Adipocyte (in vitro differentiated cells): Measurements from ENCODE around the gene CACNA1I.

Experiments used
- DNase-seq: peaks from one replicate; pipeline ENCODE4 v3.0.0-alpha.2; 2015; ENCODE audit warnings: low read depth
- H3K27me3 ChIP-seq: replicated peaks from 2 replicates; pipeline ENCODE4 v1.7.0; 2013; ENCODE audit warnings: mild to moderate bottlenecking, low read length, moderate library complexity; ENCODE audit not compliant: control insufficient read depth, insufficient read depth
- H3K36me3 ChIP-seq: 2 replicates; pipeline ENCODE4 v1.7.0; 2013; ENCODE audit warnings: low read length, mild to moderate bottlenecking, moderate library complexity; ENCODE audit not compliant: control insufficient read depth, insufficient read depth, severe bottlenecking
- H3K4me1 ChIP-seq: 2 replicates; pipeline ENCODE4 v1.7.0; 2013; ENCODE audit warnings: mild to moderate bottlenecking, low read length, moderate library complexity; ENCODE audit not compliant: control insufficient read depth, insufficient read depth
- H3K4me3 ChIP-seq: 2 replicates; pipeline ENCODE4 v1.7.0; 2013; ENCODE audit warnings: mild to moderate bottlenecking, low read length, moderate library complexity
- H3K9ac ChIP-seq: 2 replicates; pipeline ENCODE4 v1.7.0; 2013; ENCODE audit warnings: mild to moderate bottlenecking, low read length, moderate library complexity
- H3K9me3 ChIP-seq: 2 replicates; pipeline ENCODE4 v1.7.0; 2013; ENCODE audit warnings: mild to moderate bottlenecking, low read length, moderate library complexity; ENCODE audit not compliant: control insufficient read depth

The CACNA1I gene

DNA sequence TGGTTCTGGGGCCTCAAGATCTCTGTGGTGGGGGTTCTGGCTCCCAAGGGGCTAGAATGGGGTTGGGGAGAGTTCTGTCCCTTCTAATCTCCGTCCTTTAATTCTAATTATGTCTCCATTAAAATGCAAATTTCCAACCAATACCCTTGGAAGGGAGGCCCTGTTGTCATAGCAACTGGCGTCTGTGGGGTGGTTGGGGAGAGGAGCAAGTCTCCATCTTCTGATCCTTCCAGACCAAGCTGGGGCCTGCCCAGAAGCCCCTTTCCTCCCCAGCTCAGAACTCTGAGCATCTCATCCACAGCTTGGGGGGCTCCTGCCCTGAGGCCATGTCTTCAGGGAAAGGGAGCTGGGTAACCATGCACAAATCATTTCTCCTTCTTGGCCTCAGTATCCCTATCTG lies 32.6 kb upstream of the CACNA1I start:
- Histone ChIP-seq H3K4me1 (peaks cover 5% of the 10 kb centered on the region), H3K4me3 (no peak overlapping the region), H3K9me3 (no peaks in the 10 kb centered on the region), H3K9ac (no peak overlapping the region), H3K27me3 (peaks cover 30% of the 10 kb centered on the region), H3K36me3 (no peaks in the 10 kb centered on the region)
- DNase-seq = no peak

DNA sequence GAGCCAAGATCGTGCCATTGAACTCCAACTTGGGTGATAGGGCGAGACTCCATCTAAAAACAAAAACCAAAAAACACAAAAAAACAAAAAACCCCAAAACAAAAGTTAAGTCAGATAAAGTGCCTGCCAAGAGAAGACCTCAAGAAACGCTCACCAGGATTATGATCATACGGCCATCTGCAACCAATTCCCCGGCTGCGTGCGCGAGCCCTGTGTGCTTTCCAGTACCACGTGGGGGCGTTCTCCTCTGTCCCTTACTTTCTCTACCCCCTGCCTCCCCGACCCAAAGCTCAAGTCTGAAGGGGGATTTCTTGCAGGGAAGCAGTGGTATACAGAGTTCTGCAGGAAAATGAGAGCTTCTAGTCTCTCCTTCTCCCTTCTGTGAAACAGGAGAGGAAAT lies 27.5 kb upstream of the CACNA1I start:
- peak; percentile 67 for DNase-seq
- Histone ChIP-seq H3K27me3 (peaks cover 53% of the 10 kb centered on the region), H3K36me3 (no peaks in the 10 kb centered on the region), H3K9ac (no peak overlapping the region), H3K9me3 (no peaks in the 10 kb centered on the region), H3K4me3 (no peak overlapping the region), H3K4me1 (peaks cover 3% of the 10 kb centered on the region)

GRCh38 chr22:39545386-39546365 lies 24.9 kb upstream of the CACNA1I start:
- Histone ChIP-seq H3K36me3 (no peaks in the 10 kb centered on the region), H3K4me3 (no peak overlapping the region), H3K9ac (no peak overlapping the region), H3K9me3 (no peaks in the 10 kb centered on the region), H3K27me3 (peaks cover 59% of the 10 kb centered on the region), H3K4me1 (peaks cover 3% of the 10 kb centered on the region)
- DNase-seq = peak; percentile 49

GRCh38 chr22:39546889-39547586 lies 23.5 kb upstream of the CACNA1I start:
- Histone ChIP-seq H3K27me3 (peaks cover 63% of the 10 kb centered on the region), H3K4me1 (peaks cover 3% of the 10 kb centered on the region), H3K9me3 (no peaks in the 10 kb centered on the region), H3K4me3 (no peak overlapping the region), H3K36me3 (no peaks in the 10 kb centered on the region), H3K9ac (no peak overlapping the region)
- peak; percentile 50 for DNase-seq

DNA sequence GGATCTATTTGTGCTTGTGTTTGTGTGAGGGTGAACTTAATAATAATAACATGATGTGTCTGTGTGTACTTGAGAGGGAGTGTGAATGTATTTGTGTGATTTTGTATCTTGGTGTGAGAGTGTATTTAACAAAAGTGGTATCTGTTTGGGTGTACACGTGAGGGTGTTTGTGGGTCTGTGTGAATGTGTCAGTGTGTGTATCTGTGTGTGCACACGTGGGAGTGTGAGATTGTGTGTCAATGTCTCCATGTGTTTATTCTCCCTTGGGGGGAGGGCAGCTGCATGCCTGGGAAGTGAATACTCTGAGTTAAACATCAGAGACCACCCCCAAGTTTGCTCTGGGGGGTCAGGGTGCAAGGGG lies 23.0 kb upstream of the CACNA1I start:
- H3K9ac ChIP-seq = no peak overlapping the region
- H3K27me3 ChIP-seq = peaks cover 65% of the 10 kb centered on the region
- no peaks in the 10 kb centered on the region for H3K9me3 ChIP-seq
- H3K36me3 ChIP-seq = no peaks in the 10 kb centered on the region
- H3K4me3 ChIP-seq = no peak overlapping the region
- no peak for DNase-seq
- H3K4me1 ChIP-seq = peaks cover 3% of the 10 kb centered on the region

DNA sequence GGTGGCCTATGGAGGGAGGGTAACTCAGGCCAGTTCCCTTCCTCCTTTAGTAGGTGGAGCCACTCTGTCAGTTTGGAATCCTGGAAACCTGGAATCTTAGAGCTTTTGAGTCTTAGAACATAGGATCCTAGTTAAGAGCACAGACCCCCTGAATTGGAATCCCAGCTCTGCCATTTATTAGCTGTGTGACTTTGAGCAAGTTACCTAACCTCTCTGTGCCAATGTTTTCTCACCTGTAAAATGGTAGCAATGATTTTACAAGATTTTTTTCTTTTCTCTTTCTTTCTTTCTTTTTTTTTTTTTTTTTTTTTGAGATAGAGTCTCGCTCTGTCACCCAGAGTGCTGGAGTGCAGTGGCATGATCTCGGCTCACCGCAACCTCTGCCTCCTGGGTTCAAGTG lies 17.1 kb upstream of the CACNA1I start:
- Histone ChIP-seq H3K4me3 (no peak overlapping the region), H3K9me3 (no peaks in the 10 kb centered on the region), H3K9ac (no peak overlapping the region), H3K36me3 (no peaks in the 10 kb centered on the region), H3K27me3 (peaks cover 58% of the 10 kb centered on the region), H3K4me1 (no peaks in the 10 kb centered on the region)
- DNase-seq = no peak

GRCh38 chr22:39554151-39554550 lies 16.4 kb upstream of the CACNA1I start:
- peaks cover under 1% of the 10 kb centered on the region for H3K4me1 ChIP-seq
- H3K9me3 ChIP-seq = no peaks in the 10 kb centered on the region
- DNase-seq = no peak

DNA sequence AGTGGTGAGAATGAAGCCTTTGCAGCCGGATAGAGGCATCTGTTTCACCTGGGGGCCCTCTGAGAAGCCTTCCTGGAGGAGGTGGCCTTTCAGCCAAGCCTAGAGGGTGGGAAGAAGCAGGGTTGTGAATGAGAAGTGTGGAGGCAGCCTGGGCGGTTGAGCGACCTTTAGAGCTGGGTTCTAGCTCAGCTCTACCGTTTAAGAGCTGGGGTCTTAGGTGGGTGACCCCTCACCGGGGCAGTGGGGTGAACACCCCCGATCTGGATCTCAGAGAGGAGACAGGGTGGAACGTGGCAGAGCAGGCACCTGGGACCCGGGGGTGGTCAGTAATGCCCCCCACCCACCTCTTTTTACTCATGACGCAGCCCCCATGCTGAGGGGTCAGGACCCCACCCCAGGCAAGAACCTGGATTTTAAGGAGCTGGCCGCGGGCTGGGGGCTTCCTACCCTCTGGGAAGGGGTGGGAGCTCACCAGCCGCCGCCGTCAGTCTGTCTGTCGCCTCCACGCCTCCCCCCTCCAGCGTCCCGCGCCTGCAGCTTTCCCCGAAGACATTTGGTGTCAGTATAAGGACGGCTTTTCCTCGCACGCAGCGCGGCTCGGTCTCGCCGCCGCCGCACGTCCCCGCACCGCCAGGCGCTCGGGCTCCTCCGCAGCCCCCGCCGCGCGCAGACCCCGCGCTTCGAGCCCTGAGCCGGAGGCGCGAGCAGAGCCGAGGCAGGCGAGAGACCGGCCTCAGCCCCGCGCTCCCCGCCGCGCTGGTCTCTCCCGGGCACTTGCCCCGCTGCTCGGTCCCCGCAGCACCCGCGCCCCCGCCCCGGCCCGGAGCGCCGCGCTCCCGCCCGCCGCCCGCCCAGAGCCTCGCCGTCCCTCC lies 13.3 kb upstream of the CACNA1I start:
- Histone ChIP-seq H3K9me3 (no peaks in the 10 kb centered on the region), H3K9ac (no peak overlapping the region), H3K27me3 (peaks cover 59% of the 10 kb centered on the region), H3K4me3 (peak overlapping the region; percentile 33), H3K4me1 (peaks cover 3% of the 10 kb centered on the region), H3K36me3 (no peaks in the 10 kb centered on the region)
- DNase-seq = peak; percentile 33

More at GRCh38 chr22:39554151-39554550, 16.4 kb upstream of the CACNA1I start:
- H3K36me3 ChIP-seq = no peaks in the 10 kb centered on the region
- H3K9ac ChIP-seq = no peak overlapping the region
- peaks cover 59% of the 10 kb centered on the region for H3K27me3 ChIP-seq
- H3K4me3 ChIP-seq = no peak overlapping the region

DNA sequence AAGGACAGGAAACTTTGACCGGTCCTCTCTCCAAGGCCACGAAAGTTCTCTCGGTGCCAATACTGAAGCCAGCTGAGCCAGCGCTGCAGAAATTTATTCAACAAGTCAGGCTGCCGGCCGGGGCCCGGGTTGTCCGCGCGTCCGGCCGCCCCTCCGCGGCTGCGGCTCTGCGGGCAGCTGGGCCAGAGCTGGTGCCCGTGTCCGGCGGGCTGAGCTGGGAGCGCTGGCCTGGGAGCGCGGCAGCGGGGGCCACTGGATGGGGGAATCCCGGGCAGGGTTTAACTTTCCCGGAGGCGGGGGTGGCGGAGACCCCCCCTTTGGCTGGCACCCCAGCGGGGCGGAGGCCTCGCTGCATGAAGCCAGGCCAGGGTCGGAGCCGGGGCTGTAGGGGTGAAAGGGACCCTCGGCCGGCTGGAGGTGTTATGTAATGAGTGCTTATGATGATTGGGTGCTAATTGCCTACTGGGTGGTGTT lies 12.3 kb upstream of the CACNA1I start:
- peak; percentile 31 for DNase-seq
- H3K36me3 ChIP-seq = no peaks in the 10 kb centered on the region
- peaks cover 63% of the 10 kb centered on the region for H3K27me3 ChIP-seq
- peaks cover 3% of the 10 kb centered on the region for H3K4me1 ChIP-seq
- no peaks in the 10 kb centered on the region for H3K9me3 ChIP-seq
- no peak overlapping the region for H3K4me3 ChIP-seq
- H3K9ac ChIP-seq = no peak overlapping the region

DNA sequence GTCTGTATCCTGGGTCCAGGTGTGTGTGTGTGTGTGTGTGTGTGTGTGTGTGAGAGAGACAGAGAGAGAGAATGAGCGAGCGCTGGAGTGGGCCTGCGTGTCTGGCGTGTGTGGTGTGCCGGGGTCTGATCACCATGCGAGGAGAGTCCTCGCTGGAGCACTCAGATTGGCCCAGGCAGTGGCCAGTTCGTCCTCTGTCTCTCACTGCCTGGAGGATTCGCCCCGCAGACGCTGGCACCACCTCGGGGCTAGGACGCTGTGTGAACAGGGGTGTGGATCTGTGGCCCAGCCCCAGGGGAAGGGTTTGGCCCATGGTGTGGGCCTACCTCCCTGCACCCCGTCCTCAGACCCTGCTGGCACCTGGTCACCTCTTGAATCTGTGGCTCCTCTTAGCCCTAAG lies 11.6 kb upstream of the CACNA1I start:
- H3K36me3 ChIP-seq = no peaks in the 10 kb centered on the region
- H3K9ac ChIP-seq = no peak overlapping the region
- no peak overlapping the region for H3K4me3 ChIP-seq
- DNase-seq = no peak
- H3K4me1 ChIP-seq = peaks cover 3% of the 10 kb centered on the region
- H3K27me3 ChIP-seq = peaks cover 69% of the 10 kb centered on the region
- no peaks in the 10 kb centered on the region for H3K9me3 ChIP-seq
